CD8-positive, alpha-beta memory T cell (primary cell): Measurements from ENCODE around the gene LGALS3BP. TPM values are rescaled to one million over a fixed set of nuclear protein-coding genes. Genes with fewer than 3 reads are reported as not detected.

Experiments
- CTCF ChIA-PET: fragments of 350-600 bp; sonication (Branson Sonifier 250); formaldehyde crosslinking; loops from one replicate; lab custom pipeline; 2021; ENCODE audit warnings: antibody characterized with exemption; lab: Charles Lee
- POLR2A ChIA-PET: fragments of 350-600 bp; sonication (Branson Sonifier 250); formaldehyde crosslinking; loops from one replicate; lab custom pipeline; 2021; ENCODE audit warnings: antibody characterized with exemption; lab: Charles Lee
- DNase-seq, 5 donors: peaks; one replicate each; pipeline versions ENCODE4 v3.0.0 to v3.0.0-alpha.2; 2020 to 2022; ENCODE audit warnings: mixed read lengths in 1 of 5
- H3K27ac ChIP-seq: one replicate; pipeline ENCODE4 v1.7.0; 2013; ENCODE audit warnings: low read depth, mild to moderate bottlenecking, low read length, moderate library complexity
- H3K27me3 ChIP-seq: 2 replicates; pipeline ENCODE4 v1.7.0; 2013; ENCODE audit warnings: low read length, mild to moderate bottlenecking; ENCODE audit not compliant: insufficient read depth, poor library complexity, severe bottlenecking
- H3K36me3 ChIP-seq: 2 replicates; pipeline ENCODE4 v1.7.0; 2013; ENCODE audit warnings: mild to moderate bottlenecking, low read length, moderate library complexity; ENCODE audit not compliant: insufficient read depth
- H3K4me1 ChIP-seq: 2 replicates; pipeline ENCODE4 v1.7.0; 2013; ENCODE audit warnings: mild to moderate bottlenecking, low read length, moderate library complexity; ENCODE audit not compliant: insufficient read depth
- H3K4me3 ChIP-seq: 2 replicates; pipeline ENCODE4 v1.7.0; 2013; ENCODE audit warnings: mild to moderate bottlenecking, low read length
- H3K9me3 ChIP-seq: 2 replicates; pipeline ENCODE4 v1.7.0; 2013; ENCODE audit warnings: mild to moderate bottlenecking, low read length
- H3K27ac Mint-ChIP-seq, 8 donors: one replicate each; pipeline ENCODE4 v1.8.0; 2020 to 2021; ENCODE audit warnings: mixed read lengths in 8 of 8, mild to moderate bottlenecking in 6 of 8, inconsistent platforms in 3 of 8, moderate library complexity in 3 of 8
- H3K27me3 Mint-ChIP-seq, 2 donors: one replicate each; pipeline ENCODE4 v1.8.0; 2020 to 2021; ENCODE audit warnings: mixed read lengths in 2 of 2, mild to moderate bottlenecking in 1 of 2, moderate library complexity in 1 of 2
- H3K36me3 Mint-ChIP-seq, 3 donors: one replicate each; pipeline ENCODE4 v1.8.0; 2020 to 2021; ENCODE audit warnings: mixed read lengths in 3 of 3, inconsistent platforms in 1 of 3, mild to moderate bottlenecking in 1 of 3
- H3K4me1 Mint-ChIP-seq, 3 donors: one replicate each; pipeline ENCODE4 v1.8.0; 2020 to 2021; ENCODE audit warnings: mixed read lengths in 3 of 3, inconsistent platforms in 1 of 3, mild to moderate bottlenecking in 1 of 3
- H3K4me3 Mint-ChIP-seq, 7 donors: one replicate each; pipeline ENCODE4 v1.8.0; 2020 to 2021; ENCODE audit warnings: mixed read lengths in 7 of 7, mild to moderate bottlenecking in 6 of 7, moderate library complexity in 4 of 7, inconsistent platforms in 2 of 7
- H3K9me3 Mint-ChIP-seq, 5 donors: one replicate each; pipeline ENCODE4 v1.8.0; 2020 to 2022; ENCODE audit warnings: mixed read lengths in 5 of 5, mild to moderate bottlenecking in 3 of 5, moderate library complexity in 2 of 5, inconsistent platforms in 1 of 5
- polyA plus RNA-seq: library from polyadenylated mRNA; unstranded; fragments of 300-500 nt; fragmentation: Illumina TruSeq; gene quantifications from one replicate; pipeline ENCODE4 v1.2.3, GENCODE V29; 2021
- total RNA-seq, 2 experiments: library from RNA; stranded (reverse); gene quantifications; one replicate each; pipeline ENCODE4 v1.2.3, GENCODE V29; 2021

The LGALS3BP gene, protein sequence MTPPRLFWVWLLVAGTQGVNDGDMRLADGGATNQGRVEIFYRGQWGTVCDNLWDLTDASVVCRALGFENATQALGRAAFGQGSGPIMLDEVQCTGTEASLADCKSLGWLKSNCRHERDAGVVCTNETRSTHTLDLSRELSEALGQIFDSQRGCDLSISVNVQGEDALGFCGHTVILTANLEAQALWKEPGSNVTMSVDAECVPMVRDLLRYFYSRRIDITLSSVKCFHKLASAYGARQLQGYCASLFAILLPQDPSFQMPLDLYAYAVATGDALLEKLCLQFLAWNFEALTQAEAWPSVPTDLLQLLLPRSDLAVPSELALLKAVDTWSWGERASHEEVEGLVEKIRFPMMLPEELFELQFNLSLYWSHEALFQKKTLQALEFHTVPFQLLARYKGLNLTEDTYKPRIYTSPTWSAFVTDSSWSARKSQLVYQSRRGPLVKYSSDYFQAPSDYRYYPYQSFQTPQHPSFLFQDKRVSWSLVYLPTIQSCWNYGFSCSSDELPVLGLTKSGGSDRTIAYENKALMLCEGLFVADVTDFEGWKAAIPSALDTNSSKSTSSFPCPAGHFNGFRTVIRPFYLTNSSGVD
- total RNA-seq (1 to 10 TPM; 8.6 to 9.1 TPM), polyA plus RNA-seq (23.1 TPM)

DNA sequence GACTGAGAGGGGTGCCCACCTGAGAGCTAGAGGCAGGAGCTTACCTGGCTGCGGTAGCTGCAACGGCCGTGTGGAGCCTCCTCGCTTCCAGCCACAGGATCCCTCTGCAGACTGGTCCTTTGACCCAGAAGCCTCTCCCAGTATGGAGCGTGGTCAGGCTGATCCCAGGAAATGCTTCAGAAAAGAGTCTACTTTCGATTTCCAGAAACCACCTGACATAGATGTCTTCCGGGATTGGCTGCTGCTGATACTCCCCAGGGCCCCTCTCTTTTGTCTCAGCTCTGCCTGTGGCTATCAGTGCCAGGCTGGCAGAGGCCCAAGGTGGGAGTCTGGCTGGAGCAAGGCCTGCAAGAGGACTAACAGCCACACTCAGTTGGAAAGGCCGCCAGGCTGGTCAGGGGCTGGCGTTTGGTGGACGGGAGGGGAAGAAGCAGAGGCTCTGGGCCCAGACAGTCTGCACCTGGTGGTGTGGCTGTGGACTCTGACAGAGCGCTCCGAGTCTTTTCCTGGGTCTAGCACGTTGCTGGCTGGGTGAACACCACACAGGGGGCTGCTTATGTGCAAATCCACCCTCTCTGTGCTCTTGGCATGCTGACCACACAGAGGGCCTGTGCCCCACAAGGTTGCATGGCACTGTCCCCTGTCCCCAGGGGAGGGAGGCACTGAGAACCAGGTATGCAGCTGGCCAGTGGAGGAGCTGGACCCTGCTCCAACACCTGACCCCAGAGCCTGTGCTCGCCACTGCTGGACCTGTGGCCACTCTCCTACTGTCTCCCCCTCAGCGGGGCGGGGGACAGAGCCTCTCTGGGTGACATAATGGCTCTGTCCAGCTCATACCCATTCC is at the start of gene LGALS3BP:
LGALS3BP (minus strand) TSS at position 144 of the 844 bp plus-strand sequence. CDS start 2,732 bp downstream, outside the sequence.
- ChIA-PET CTCF (interaction anchor here (1.6 to 3.3 kb wide), 2 partner anchors 9 to 16 kb away, joined by 5 to 12 read pairs; no protein-coding TSS in a partner anchor), POLR2A (no interaction called here)
- H3K9me3 ChIP-seq, result no peaks in the 10 kb centered on the region
- peak within 1 kb of the TSS; percentile 58 for H3K4me3 ChIP-seq
- Mint-ChIP-seq H3K4me1 (peaks cover 0 to 15% (median 10%) of the 10 kb centered on the region in 3 donors), H3K4me3 (peak within 1 kb of the TSS; percentile 42 to 78 (median 61)), H3K27ac (peak within 1 kb of the TSS in 5 of 8 donors; percentile 10 to 86 (median 69)), H3K27me3 (peaks cover 2 to 3% of the 10 kb centered on the region in 2 donors), H3K9me3 (no peaks in the 10 kb centered on the region), H3K36me3 (no peaks in the 10 kb centered on the region)
- no peaks in the 10 kb centered on the region for H3K36me3 ChIP-seq
- H3K4me1 ChIP-seq, result peaks cover 3% of the 10 kb centered on the region
- peak in 2 of 5 donors; percentile 44 to 52 for DNase-seq
- H3K27me3 ChIP-seq, result no peaks in the 10 kb centered on the region
- no peak within 1 kb of the TSS for H3K27ac ChIP-seq

DNA sequence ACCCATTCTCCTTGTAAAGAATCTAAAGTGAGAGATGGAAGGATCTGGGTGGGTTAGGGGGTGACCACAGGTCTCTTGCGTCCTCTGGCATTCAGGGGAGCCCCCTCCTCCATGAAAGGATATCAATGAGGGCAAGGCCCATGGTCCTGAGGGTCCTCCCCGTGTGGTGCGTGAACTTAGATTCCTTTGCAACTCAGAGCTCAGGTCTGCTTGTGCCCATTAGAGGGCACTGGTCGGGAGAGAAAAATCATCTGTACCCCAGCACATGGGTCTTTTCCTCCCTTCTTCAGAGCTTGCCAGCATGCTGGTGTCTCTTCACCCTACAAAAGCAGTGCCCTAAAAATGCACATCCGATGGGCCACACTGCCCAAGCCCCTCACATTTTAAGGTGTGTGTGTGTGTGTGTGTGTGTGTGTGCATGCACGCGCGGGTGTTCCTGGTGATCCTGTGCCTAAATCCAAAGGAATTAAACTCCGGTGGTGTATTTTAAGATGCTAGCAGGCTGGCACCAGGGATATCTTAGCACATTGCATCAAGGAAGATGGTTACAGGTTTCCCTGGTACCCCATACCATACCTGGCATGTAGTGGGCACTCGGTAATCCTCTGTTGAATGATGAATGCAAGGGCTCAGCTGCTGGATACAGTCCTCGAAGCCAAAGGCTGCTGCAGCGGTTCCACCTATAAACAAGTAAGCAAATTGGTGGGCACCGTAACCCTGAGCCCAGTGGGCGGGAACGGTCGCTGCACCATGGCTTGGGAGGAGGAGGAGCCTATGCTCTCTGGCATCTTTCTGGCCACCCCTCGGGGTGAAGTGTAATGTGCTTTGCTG is 49.0 kb upstream of the LGALS3BP start:
- Histone ChIP-seq H3K27ac (no peak overlapping the region), H3K9me3 (no peaks in the 10 kb centered on the region), H3K36me3 (no peaks in the 10 kb centered on the region), H3K4me3 (no peak overlapping the region), H3K4me1 (peaks cover 4% of the 10 kb centered on the region), H3K27me3 (peaks cover 6% of the 10 kb centered on the region)
- Mint-ChIP-seq H3K36me3 (no peaks in the 10 kb centered on the region), H3K27ac (peak overlapping the region in 1 of 8 donors; percentile 19), H3K4me1 (peaks cover 4 to 12% (median 7%) of the 10 kb centered on the region in 3 donors), H3K9me3 (no peaks in the 10 kb centered on the region), H3K27me3 (peaks cover 29 to 66% of the 10 kb centered on the region in 2 donors), H3K4me3 (no peak overlapping the region)
- CTCF ChIA-PET, result interaction anchor here (2.3 kb wide), 1 partner anchor 17 kb away, joined by 6 read pairs; no protein-coding TSS in a partner anchor
- no peak for DNase-seq
- POLR2A ChIA-PET, result interaction anchor here (0.6 kb wide), 1 partner anchor 19 kb away, joined by 5 read pairs; the partner anchor contains the start of gene CANT1

DNA sequence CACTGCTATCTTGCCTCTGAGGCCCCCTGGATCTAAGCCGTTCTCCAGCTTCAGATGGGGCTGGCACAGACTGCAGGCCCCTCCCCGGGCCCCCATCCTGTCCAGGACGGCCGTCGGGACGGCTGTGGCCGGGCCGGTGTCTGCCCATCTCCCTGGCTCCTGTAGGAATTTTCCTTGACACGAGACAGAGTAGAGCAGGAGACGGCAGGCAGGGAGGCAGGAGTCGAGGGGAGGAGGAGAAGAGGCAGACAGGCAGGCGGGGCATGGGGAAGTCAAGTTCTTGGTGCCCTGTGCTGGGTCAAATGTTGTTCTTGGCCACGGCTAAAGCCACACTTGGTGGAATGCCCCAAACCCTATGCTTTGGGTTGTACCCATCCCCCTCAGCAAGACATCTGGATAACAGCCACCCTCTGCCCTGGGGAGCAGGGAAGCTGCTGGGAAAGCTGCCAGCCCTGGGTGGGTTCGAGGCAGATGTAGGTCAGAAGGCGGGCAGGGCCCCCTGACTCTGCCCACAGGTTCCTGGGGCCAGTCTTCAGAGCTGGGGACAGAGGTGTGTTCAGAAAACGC is 48.3 kb upstream of the LGALS3BP start:
- H3K27me3 Mint-ChIP-seq, result peaks cover 27 to 64% of the 10 kb centered on the region in 2 donors
- no peak overlapping the region for H3K27ac Mint-ChIP-seq
- POLR2A ChIA-PET, result no interaction called here
- CTCF ChIA-PET, result interaction anchor here (2.3 kb wide), 1 partner anchor 18 kb away, joined by 6 read pairs; no protein-coding TSS in a partner anchor
- Histone ChIP-seq H3K4me1 (peaks cover 4% of the 10 kb centered on the region), H3K9me3 (no peaks in the 10 kb centered on the region), H3K27me3 (peaks cover 11% of the 10 kb centered on the region), H3K36me3 (no peaks in the 10 kb centered on the region), H3K4me3 (no peak overlapping the region), H3K27ac (no peak overlapping the region)
- H3K4me3 Mint-ChIP-seq, result no peak overlapping the region
- H3K9me3 Mint-ChIP-seq, result no peaks in the 10 kb centered on the region
- peaks cover 8 to 12% (median 9%) of the 10 kb centered on the region in 3 donors for H3K4me1 Mint-ChIP-seq
- no peak for DNase-seq
- H3K36me3 Mint-ChIP-seq, result no peaks in the 10 kb centered on the region

DNA sequence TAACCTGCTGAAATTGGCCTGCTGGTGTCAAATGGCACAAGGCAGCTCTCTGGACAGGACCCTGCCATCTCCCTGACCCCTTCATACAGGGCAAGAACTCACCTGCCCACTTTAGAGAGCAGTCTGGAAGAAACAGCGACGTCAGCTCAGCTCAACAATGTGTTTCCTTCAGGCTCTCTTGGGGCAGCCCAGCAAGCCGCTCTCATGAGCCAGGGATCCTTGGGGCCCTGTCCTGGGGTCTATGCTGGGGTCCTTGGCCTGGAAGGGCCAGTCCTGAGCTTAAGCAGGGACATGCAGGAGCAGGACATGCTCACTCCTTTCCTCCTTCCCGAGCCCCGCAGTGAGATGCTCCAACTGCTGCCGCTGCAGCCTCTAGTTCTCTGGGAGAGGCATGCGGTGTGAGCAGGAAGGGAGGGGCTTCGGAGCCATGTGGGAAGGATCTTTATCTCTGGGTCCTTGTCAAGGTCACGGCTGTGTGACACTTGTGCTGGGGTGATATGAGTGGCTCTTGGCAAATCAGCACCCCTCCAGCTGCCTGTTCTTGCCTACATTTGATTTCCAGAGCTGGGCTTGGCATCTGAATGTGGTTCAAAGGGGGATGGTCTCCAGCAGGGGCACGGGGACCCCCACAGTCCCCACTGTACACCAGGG is 47.7 kb upstream of the LGALS3BP start:
- peaks cover 4% of the 10 kb centered on the region for H3K4me1 ChIP-seq
- peaks cover 14% of the 10 kb centered on the region for H3K27me3 ChIP-seq
- Mint-ChIP-seq H3K27ac (no peak overlapping the region), H3K36me3 (no peaks in the 10 kb centered on the region), H3K4me3 (no peak overlapping the region), H3K27me3 (peaks cover 22 to 64% of the 10 kb centered on the region in 2 donors), H3K4me1 (peaks cover 8 to 12% (median 9%) of the 10 kb centered on the region in 3 donors), H3K9me3 (no peaks in the 10 kb centered on the region)
- H3K27ac ChIP-seq, result no peak overlapping the region
- H3K36me3 ChIP-seq, result no peaks in the 10 kb centered on the region
- DNase-seq, result no peak
- no peak overlapping the region for H3K4me3 ChIP-seq
- H3K9me3 ChIP-seq, result no peaks in the 10 kb centered on the region
- ChIA-PET CTCF (interaction anchor here (2.3 kb wide), 1 partner anchor 18 kb away, joined by 6 read pairs; no protein-coding TSS in a partner anchor), POLR2A (no interaction called here)

DNA sequence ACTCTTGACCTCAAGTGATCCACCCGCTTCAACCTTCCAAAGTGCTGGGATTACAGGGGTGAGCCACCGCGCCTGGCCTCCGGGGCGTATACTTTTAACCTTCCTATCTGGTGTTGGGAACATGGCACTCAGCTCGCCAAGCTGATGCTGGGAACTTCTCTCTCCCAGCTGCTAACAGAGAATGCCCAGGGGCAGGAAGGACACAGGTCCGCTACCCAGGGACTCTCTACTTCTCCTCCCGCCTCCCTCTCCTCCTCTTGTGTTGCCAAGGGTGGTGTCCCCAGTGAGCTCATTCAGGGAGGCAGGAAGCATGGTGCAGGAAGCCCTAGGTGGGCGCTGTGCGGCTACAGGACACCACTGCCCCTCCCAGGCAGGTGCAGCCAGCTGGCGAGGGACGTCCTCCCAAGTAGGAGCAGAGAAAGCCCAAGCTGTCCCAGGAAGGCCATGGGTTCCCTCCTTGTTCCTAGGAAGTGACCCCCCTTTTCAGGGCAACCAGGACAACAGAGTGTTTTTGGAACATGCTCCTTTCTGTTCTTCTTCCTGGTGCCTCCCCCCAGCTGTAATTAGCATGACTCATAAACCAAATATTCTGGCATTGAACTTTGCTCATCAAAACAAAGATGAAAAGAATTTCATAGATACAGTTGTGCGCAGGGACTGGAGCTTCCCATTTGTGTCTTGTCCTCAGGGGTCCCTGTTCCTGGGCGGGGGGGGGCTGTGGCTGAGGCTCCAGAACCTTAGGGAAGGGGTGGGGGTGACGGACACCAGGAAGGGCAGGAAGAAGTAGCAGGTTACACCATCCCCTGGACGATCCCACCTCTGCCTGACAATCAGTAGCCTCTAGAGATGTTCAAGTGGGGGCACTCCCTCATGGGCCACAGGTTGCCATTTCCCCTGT is 46.9 kb upstream of the LGALS3BP start:
- H3K4me1 ChIP-seq, result peaks cover 4% of the 10 kb centered on the region
- no peaks in the 10 kb centered on the region for H3K9me3 ChIP-seq
- POLR2A ChIA-PET, result no interaction called here
- H3K27me3 ChIP-seq, result peaks cover 11% of the 10 kb centered on the region
- no peaks in the 10 kb centered on the region for H3K36me3 ChIP-seq
- no peaks in the 10 kb centered on the region for H3K36me3 Mint-ChIP-seq
- H3K4me3 Mint-ChIP-seq, result peak overlapping the region in 2 of 7 donors; percentile 26 to 40
- H3K4me3 ChIP-seq, result no peak overlapping the region
- peak overlapping the region in 2 of 8 donors; percentile 31 to 72 for H3K27ac Mint-ChIP-seq
- no peaks in the 10 kb centered on the region for H3K9me3 Mint-ChIP-seq
- CTCF ChIA-PET, result interaction anchor here (0.6 to 2.3 kb wide), 3 partner anchors 10 to 1076 kb away, joined by 3 to 6 read pairs (median 3); no protein-coding TSS in a partner anchor
- no peak overlapping the region for H3K27ac ChIP-seq
- DNase-seq, result no peak
- H3K4me1 Mint-ChIP-seq, result peaks cover 8 to 12% (median 9%) of the 10 kb centered on the region in 3 donors
- H3K27me3 Mint-ChIP-seq, result peaks cover 19 to 57% of the 10 kb centered on the region in 2 donors
